Activated naive CD4-positive, alpha-beta T cell treated with anti-CD3 and anti-CD28 coated beads, Interleukin-2, amount 10 ng/mL, durations not matched to agents 7 days and 5 days (primary cell): ENCODE results near the gene SSH3.
A peak's percentile ranks its signal among the peaks of the same experiment; 100 is the strongest.
"Not testable (repeated sequence)": the region's sequence is repeated elsewhere in the genome, so short reads cannot be mapped to it uniquely, and the experiment has no call there.

ENCODE experiments used
- CTCF ChIA-PET: fragments of 350-600 bp; sonication (Branson Sonifier 250); formaldehyde crosslinking; loops from one replicate; lab custom pipeline; 2021; ENCODE audit warnings: antibody characterized with exemption; lab: Charles Lee
- DNase-seq: peaks from one replicate; pipeline ENCODE4 v3.0.0-alpha.2; 2020
- H3K27ac Mint-ChIP-seq: one replicate; pipeline ENCODE4 v1.8.0; 2021; ENCODE audit warnings: mild to moderate bottlenecking, moderate library complexity, mixed read lengths
- H3K27me3 Mint-ChIP-seq: one replicate; pipeline ENCODE4 v1.8.0; 2021; ENCODE audit warnings: mild to moderate bottlenecking, mixed read lengths
- H3K36me3 Mint-ChIP-seq: one replicate; pipeline ENCODE4 v1.8.0; 2021; ENCODE audit warnings: mixed read lengths
- H3K4me1 Mint-ChIP-seq: one replicate; pipeline ENCODE4 v1.8.0; 2021; ENCODE audit warnings: mixed read lengths
- H3K4me3 Mint-ChIP-seq: one replicate; pipeline ENCODE4 v1.8.0; 2021; ENCODE audit warnings: mild to moderate bottlenecking, moderate library complexity, mixed read lengths
- H3K9me3 Mint-ChIP-seq: one replicate; pipeline ENCODE4 v1.8.0; 2021; ENCODE audit warnings: mixed read lengths

The SSH3 gene

GRCh38 chr11:67303132-67303834, at the start of gene SSH3:
SSH3 (plus strand) TSS chr11:67303530; CDS start chr11:67303626, 96 bp downstream.
- Mint-ChIP-seq H3K4me1 (peaks cover 21% of the 10 kb centered on the region), H3K27me3 (peaks cover 12% of the 10 kb centered on the region), H3K27ac (peak within 1 kb of the TSS; percentile 72), H3K4me3 (peak within 1 kb of the TSS; percentile 60), H3K9me3 (no peaks in the 10 kb centered on the region), H3K36me3 (peaks cover 21% of the 10 kb centered on the region)
- DNase-seq: peak; percentile 63
- CTCF ChIA-PET: interaction anchor here (0.6 to 1.8 kb wide), 5 partner anchors 13 to 48 kb away, joined by 3 to 6 read pairs (median 3); no protein-coding TSS in a partner anchor

- no peak overlapping the region for H3K4me3 Mint-ChIP-seq
- peaks cover 50% of the 10 kb centered on the region for H3K4me1 Mint-ChIP-seq
- H3K27ac Mint-ChIP-seq: peak overlapping the region; percentile 85
- CTCF ChIA-PET: interaction anchor here (0.9 to 5.3 kb wide), 12 partner anchors 9 to 173 kb away, joined by 3 to 36 read pairs (median 4); no protein-coding TSS in a partner anchor
- peaks cover 77% of the 10 kb centered on the region for H3K36me3 Mint-ChIP-seq
- H3K9me3 Mint-ChIP-seq: no peaks in the 10 kb centered on the region
- DNase-seq: no peak
- H3K27me3 Mint-ChIP-seq: no peaks in the 10 kb centered on the region
Measured at GRCh38 chr11:67253872-67254624, 49.3 kb upstream of the SSH3 start.

GRCh38 chr11:67254798-67255197, 48.5 kb upstream of the SSH3 start:
- Mint-ChIP-seq H3K27me3 (no peaks in the 10 kb centered on the region), H3K4me1 (peaks cover 50% of the 10 kb centered on the region), H3K4me3 (no peak overlapping the region), H3K9me3 (no peaks in the 10 kb centered on the region), H3K36me3 (peaks cover 72% of the 10 kb centered on the region), H3K27ac (peak overlapping the region; percentile 85)
- CTCF ChIA-PET: interaction anchor here (1.1 to 5.3 kb wide), 4 partner anchors 8 to 173 kb away, joined by 3 to 36 read pairs (median 8); no protein-coding TSS in a partner anchor
- no peak for DNase-seq

GRCh38 chr11:67255353-67255752, 48.0 kb upstream of the SSH3 start:
- Mint-ChIP-seq H3K27me3 (no peaks in the 10 kb centered on the region), H3K4me1 (peaks cover 51% of the 10 kb centered on the region), H3K4me3 (no peak overlapping the region), H3K27ac (no peak overlapping the region), H3K9me3 (no peaks in the 10 kb centered on the region), H3K36me3 (peaks cover 66% of the 10 kb centered on the region)
- CTCF ChIA-PET: no interaction called here
- DNase-seq: no peak

GRCh38 chr11:67255864-67256263, 47.5 kb upstream of the SSH3 start:
- no peak overlapping the region for H3K4me3 Mint-ChIP-seq
- no peak overlapping the region for H3K27ac Mint-ChIP-seq
- H3K27me3 Mint-ChIP-seq: no peaks in the 10 kb centered on the region
- DNase-seq: no peak
- peaks cover 61% of the 10 kb centered on the region for H3K36me3 Mint-ChIP-seq
- H3K9me3 Mint-ChIP-seq: no peaks in the 10 kb centered on the region
- CTCF ChIA-PET: no interaction called here
- H3K4me1 Mint-ChIP-seq: peaks cover 51% of the 10 kb centered on the region

- Mint-ChIP-seq H3K4me3 (no peak overlapping the region), H3K27me3 (peaks cover 7% of the 10 kb centered on the region), H3K4me1 (peaks cover 52% of the 10 kb centered on the region), H3K27ac (peak overlapping the region; percentile 52), H3K9me3 (no peaks in the 10 kb centered on the region), H3K36me3 (peaks cover 55% of the 10 kb centered on the region)
- no peak for DNase-seq
- CTCF ChIA-PET: no interaction called here
Measured at GRCh38 chr11:67256477-67257135, 46.7 kb upstream of the SSH3 start.

- Mint-ChIP-seq H3K4me3 (no peak overlapping the region), H3K27me3 (peaks cover 10% of the 10 kb centered on the region), H3K4me1 (peaks cover 48% of the 10 kb centered on the region), H3K36me3 (peaks cover 20% of the 10 kb centered on the region), H3K27ac (no peak overlapping the region), H3K9me3 (no peaks in the 10 kb centered on the region)
- DNase-seq: peak; percentile 17
- CTCF ChIA-PET: no interaction called here
Measured at GRCh38 chr11:67260406-67260805, 42.9 kb upstream of the SSH3 start.

- peaks cover 10% of the 10 kb centered on the region for H3K27me3 Mint-ChIP-seq
- H3K4me1 Mint-ChIP-seq: peaks cover 49% of the 10 kb centered on the region
- H3K4me3 Mint-ChIP-seq: peak overlapping the region; percentile 58
- peak; percentile 66 for DNase-seq
- H3K27ac Mint-ChIP-seq, H3K9me3 Mint-ChIP-seq: not testable (repeated sequence)
- CTCF ChIA-PET: interaction anchor here (1.0 to 4.9 kb wide), 11 partner anchors 10 to 121 kb away, joined by 4 to 117 read pairs (median 7); partner anchors contain the start of genes ANKRD13D and POLD4
- H3K36me3 Mint-ChIP-seq: peaks cover 13% of the 10 kb centered on the region
Measured at GRCh38 chr11:67260885-67261639, 42.3 kb upstream of the SSH3 start.

GRCh38 chr11:67261640-67261945, 41.7 kb upstream of the SSH3 start:
- Mint-ChIP-seq H3K27ac (no peak overlapping the region), H3K9me3 (no peaks in the 10 kb centered on the region), H3K36me3 (peaks cover 11% of the 10 kb centered on the region), H3K27me3 (peaks cover 10% of the 10 kb centered on the region), H3K4me3 (no peak overlapping the region), H3K4me1 (peaks cover 49% of the 10 kb centered on the region)
- DNase-seq: no peak
- CTCF ChIA-PET: interaction anchor here (0.9 to 4.9 kb wide), 17 partner anchors 9 to 123 kb away, joined by 3 to 117 read pairs (median 7); partner anchors contain the start of genes ANKRD13D, CLCF1 and POLD4

GRCh38 chr11:67261946-67262681, 41.2 kb upstream of the SSH3 start:
- peak; percentile 20 for DNase-seq
- Mint-ChIP-seq H3K4me1 (peaks cover 47% of the 10 kb centered on the region), H3K27ac (peak overlapping the region; percentile 73), H3K9me3 (no peaks in the 10 kb centered on the region), H3K36me3 (peaks cover 7% of the 10 kb centered on the region), H3K4me3 (peak overlapping the region; percentile 45), H3K27me3 (peaks cover 10% of the 10 kb centered on the region)
- CTCF ChIA-PET: interaction anchor here (0.8 to 4.9 kb wide), 21 partner anchors 9 to 122 kb away, joined by 3 to 117 read pairs (median 6); partner anchors contain the start of genes ANKRD13D, CLCF1 and POLD4

- peaks cover 47% of the 10 kb centered on the region for H3K4me1 Mint-ChIP-seq
- DNase-seq: peak; percentile 85
- peak overlapping the region; percentile 73 for H3K27ac Mint-ChIP-seq
- H3K4me3 Mint-ChIP-seq: peak overlapping the region; percentile 24
- H3K27me3 Mint-ChIP-seq: peaks cover 10% of the 10 kb centered on the region
- H3K36me3 Mint-ChIP-seq: peaks cover 12% of the 10 kb centered on the region
- CTCF ChIA-PET: interaction anchor here (0.6 to 4.9 kb wide), 23 partner anchors 8 to 121 kb away, joined by 3 to 117 read pairs (median 7); partner anchors contain the start of genes CLCF1, POLD4 and SSH3
- H3K9me3 Mint-ChIP-seq: no peaks in the 10 kb centered on the region
Measured at GRCh38 chr11:67262731-67263675, 40.3 kb upstream of the SSH3 start.

GRCh38 chr11:67264260-67264659, 39.1 kb upstream of the SSH3 start:
- Mint-ChIP-seq H3K4me3 (peak overlapping the region; percentile 4), H3K4me1 (peaks cover 56% of the 10 kb centered on the region), H3K36me3 (peaks cover 24% of the 10 kb centered on the region), H3K27me3 (peaks cover 10% of the 10 kb centered on the region), H3K9me3 (no peaks in the 10 kb centered on the region), H3K27ac (no peak overlapping the region)
- peak; percentile 21 for DNase-seq
- CTCF ChIA-PET: interaction anchor here (0.6 to 4.9 kb wide), 7 partner anchors 13 to 291 kb away, joined by 3 to 117 read pairs (median 7); partner anchors contain the start of gene SSH3
